T follicular helper cell (primary cell): Measurements from ENCODE around the gene CSF2.

Experiments used
- DNase-seq: peaks from one replicate; pipeline ENCODE4 v3.0.0-alpha.2; 2020; ENCODE audit warnings: low read depth

The CSF2 gene

DNA sequence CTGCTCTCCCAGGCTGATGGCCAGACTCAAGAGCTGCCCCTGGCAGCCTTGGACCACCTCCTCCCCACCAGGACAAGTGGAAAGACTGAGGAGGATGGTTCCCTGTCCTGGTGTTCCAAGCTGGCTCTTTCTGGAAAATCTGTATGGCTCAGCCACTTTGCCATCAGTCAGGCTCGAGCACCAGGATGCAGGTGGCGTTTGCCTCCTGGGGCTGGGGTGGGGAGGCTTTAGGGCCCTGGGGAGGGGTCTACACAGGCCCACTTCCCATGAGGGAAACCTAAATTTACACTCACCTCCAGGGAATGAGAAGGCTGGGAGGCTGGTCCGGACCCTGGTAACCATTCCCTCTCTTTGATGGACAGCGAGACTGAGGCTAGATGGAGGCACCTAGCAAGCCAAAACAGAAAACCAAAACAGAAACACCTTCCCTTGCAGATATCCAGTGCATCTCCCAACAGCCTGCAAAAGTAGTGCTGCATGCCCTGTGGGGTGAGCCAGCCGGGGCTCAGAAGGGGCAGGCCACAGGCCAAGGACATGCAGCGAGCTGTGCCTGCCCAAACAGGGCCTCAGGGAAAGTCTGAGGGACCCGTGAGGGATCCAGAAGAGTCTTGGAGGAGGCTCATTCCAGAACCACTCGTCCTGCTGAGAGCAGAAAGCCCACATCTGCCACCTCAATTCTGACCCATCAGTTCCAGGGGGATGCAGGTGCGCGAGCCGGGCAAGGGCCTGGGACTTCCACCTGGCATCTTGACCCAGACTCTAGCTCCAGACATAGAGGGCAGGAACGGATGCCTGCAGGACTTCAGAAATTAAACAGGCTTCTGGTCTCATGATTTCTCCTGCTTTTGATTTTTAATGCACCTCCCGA lies 5.4 kb upstream of the CSF2 start:
- DNase-seq = no peak

- no peak for DNase-seq
Observed at GRCh38 chr5:132069561-132069960, 4.0 kb upstream of the CSF2 start.

DNA sequence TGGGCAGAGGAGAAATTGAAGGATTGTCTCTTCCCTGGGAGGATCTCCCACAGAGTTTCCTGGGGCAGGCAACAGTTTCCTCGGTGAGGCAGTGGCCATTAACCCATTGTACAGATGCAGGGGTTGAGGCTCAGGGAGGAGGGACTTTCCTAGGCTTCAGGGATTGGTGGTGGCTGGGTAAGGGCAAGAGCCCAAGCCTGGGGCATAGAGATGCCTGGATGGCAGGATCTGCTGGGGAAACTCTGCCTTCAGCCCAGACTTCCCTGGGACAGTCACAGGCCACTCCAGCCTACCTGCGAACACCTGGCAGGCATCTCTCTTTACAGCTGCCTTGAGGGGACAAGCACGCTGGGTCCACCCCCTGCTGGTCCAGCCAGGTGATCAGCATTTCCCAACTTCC lies 3.6 kb upstream of the CSF2 start:
- DNase-seq = no peak

DNA sequence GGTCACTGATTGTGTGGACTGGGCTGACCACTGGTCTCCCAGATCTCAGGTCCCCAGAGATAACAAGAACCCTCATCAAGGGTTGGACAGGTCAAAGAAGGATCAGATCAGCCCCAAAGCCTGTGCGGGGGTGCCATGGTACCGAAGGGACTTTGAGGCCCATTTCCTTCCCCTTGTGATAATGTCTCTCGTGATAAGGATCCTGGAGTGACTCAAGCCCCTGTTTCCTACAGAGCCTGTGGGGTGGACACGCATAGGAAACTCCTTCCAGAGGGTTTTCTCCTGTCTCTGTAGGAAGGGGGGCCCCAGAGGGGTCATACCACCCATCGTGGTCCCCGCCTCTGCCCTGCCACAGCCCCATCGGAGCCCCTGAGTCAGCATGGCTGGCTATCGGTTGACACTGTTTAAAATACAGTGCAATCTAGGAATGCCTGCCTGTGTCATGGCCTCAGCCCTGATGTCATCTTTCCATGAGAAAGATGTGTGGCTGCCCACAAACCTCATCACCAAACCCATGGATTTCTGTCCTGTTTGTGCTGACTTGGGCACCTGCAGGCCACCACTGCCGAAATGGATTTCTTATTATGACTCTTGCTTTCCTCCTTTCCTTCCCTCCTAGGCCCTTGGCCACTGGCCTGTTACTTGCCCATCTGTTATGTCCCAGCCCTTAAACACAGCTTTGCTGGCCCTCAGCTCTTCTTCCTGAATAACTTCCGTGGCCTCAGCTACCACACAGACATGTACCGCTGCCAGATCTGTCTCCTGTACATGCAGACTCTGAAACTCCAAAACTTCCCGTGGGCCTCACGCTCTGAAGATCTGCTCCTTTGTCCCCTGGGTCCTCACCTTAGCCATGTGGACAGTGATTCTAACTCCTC lies 2.9 kb upstream of the CSF2 start:
- DNase-seq = no peak

DNA sequence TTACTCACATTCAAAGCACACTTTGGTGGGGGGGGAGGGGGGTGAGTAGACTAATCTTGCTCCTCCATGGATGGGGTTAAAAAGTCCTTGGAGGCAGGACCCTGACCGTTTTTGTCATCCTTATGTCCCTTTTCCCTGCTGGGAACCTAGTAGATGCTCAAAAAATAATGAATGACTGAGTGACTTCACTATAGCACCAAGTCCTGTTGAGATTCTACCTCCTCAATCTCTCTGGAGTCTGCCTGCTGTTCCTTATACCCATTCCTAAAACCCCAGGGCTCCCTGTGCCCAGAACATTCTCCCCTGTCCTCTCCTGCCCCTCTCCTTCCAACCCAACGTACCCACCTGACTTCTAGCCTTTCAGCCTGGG lies 2.3 kb upstream of the CSF2 start:
- no peak for DNase-seq

DNA sequence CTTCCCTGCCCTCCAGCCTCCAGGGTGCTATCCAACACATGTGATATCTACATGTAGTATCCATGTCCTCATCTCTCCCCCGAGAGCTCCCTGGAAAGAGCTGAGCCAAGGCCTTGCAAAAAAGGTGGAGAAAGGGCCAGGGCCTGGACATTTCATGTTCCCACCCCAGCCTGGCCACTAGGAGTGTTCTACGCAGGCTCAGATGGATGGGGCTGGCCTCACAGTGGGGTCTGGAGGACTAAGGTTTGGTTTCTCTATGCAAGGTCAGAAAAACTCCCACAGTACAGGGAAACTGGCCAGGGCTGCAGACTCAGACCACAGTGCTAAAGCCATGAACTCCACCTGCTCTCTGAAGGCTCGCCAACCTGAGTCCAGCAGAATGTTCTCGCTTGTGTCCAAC lies 1.5 kb upstream of the CSF2 start:
- DNase-seq = no peak

DNA sequence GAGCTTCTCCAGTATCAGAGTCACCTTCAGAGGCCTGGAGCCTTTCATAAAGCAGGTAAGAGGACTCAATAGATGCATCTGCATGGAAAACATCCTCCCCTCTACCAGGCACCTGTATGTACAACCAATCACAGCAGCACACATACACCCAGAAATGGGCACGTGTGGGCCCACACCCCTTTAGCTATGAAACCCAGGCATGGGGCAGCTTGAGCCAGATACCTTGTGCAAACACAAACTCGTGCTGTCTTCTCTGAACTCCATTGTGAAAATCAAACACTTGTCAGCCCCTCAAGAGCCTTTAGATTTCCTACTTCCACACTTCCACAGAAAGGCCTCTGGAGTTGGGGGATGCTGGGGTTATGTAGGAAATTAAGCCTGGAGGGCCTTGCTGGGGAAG lies 1.1 kb upstream of the CSF2 start:
- no peak for DNase-seq

GRCh38 chr5:132074091-132074771 lies 642 bp downstream of the CSF2 start:
- DNase-seq = no peak

GRCh38 chr5:132074772-132075718 lies 1.5 kb downstream of the CSF2 start:
- DNase-seq = no peak

- no peak for DNase-seq
Observed at GRCh38 chr5:132075719-132076077, 2.1 kb downstream of the CSF2 start.

GRCh38 chr5:132076202-132076830 lies 2.7 kb downstream of the CSF2 start:
- DNase-seq = no peak

GRCh38 chr5:132076983-132077382 lies 3.4 kb downstream of the CSF2 start:
- DNase-seq = no peak

DNA sequence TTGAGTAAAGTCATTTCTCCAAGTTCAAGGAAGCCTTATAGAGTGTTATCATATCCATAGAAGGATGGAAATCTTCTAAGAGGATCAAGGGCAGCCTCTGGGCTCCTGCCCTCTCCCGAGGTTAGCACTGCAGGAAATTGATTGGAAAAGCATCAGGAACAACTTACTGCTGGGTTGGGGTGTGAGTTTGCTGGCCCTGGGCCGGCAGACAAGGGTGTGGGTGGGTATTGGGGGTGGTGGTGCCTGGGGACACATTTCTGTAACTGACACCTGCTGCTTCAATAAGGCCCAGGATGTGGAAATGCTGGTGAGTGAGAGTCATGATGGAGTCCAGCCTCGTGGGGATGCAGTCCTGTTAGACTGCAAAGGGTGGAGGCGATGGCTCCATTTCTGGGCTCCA lies 5.5 kb downstream of the CSF2 start:
- no peak for DNase-seq

DNA sequence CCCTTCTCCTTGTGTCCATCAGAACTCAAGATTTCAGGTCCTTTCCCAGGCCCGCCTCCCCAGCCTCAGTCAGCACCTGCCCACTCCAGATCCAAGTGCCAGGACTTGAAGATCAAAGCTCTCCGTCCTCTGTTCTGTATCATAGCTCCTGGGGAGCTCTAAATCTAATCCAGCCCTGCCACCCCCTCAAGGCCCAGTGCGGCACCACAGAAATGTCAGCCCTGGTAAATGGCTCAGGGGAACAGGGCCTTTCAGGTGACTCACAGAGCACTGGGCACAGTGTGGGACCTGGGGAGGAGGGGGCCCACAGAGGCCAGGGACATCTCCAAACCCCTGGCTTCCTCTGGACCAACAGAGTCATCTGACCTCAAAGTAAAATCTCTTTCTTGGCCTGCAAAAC lies 6.0 kb downstream of the CSF2 start:
- DNase-seq = no peak

GRCh38 chr5:132080595-132080994 lies 7.0 kb downstream of the CSF2 start:
- DNase-seq = no peak

DNA sequence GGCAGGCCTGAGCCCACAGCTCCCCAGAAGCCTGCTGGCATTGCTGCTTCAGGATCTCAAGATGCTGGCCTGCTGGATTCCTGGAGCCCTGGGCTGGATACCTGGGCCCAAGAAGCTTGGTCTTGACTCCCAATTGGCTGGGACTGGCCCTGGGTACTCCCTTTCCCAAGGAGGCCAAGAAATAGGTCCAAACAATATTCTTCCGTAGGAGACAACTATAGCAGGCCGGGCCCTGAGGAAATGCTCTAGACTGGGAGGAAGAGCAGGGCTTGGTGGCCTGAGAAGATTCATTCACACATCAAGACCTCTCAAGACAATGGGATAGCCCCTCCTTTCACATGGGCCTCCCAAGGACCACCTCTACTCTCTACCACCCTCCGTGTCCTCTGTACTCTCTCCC lies 7.9 kb downstream of the CSF2 start:
- no peak for DNase-seq

DNA sequence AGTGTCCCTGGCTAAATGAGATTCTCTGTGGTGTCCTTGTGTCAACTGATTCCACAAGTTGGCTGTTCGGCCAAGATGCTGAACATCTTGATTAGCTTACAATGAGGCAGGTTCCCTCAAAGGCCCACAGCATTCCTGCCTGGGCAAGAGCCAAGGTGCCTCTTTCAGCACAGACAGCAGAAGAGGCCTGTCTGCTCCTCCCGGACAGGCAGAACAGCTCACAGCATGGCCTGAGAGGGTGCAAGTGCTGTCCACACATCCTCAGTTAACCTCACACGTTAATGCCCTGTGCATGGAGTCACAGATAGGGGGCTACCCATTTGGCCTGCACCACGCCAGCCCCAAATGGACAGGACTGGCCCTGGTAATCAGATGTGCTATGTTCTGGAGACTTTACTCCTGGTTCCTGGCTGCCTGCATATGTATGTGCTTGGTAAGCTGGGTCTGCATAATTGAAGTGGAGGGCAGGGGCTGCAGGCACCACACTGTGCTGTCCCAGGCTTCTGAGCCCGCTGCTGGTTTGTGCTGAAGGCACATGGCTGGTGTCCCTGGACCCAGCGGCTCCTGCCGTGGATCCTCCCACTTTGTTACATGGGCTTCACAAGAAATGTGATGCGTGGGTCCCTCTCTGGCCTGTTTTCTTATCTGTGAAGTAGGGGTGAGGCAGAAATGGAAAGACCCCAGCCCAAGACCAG lies 8.9 kb downstream of the CSF2 start:
- no peak for DNase-seq

DNA sequence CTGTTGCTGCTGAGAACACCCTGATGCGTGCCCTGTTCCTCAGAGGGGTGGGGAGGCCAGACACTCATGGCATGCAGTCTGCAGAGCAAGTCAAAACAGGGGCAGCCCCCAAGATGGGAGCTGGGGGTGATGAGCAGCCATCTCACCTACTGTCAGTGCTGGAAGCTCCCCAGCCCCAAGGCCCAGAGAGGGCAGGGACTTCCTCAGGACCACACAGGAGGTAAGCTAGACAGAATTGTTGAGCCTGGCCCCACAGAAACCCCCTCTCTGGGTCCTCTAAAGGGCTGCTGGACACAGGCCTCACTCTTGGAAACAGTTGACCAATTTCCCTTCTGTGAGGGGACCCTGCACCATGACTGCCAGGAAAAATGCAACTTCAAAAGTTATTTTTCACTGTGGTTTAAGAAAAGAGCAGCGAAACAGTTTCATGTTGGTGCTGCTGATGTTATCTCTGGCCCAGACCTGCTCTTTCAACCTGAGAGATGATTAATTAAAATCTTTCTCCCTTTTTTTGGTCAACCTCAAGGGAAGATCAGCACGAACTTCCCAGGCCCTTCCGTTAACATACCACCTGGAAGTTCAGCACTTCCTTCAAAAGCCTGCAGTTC lies 9.6 kb downstream of the CSF2 start:
- DNase-seq = no peak

GRCh38 chr5:132085686-132086085 lies 12.1 kb downstream of the CSF2 start:
- no peak for DNase-seq

GRCh38 chr5:132086277-132086794 lies 12.7 kb downstream of the CSF2 start:
- DNase-seq = no peak
